ENCODE data around the gene TARS2. TPM values are rescaled to one million over a fixed set of nuclear protein-coding genes. Genes with fewer than 3 reads are reported as not detected.

Gene TARS2
- total RNA-seq, 4 donors from 2014 or later: 12.2 to 25.5 (median 18.6) TPM

- 31% methylated on average over 4 of the region's 4 CpGs for WGBS, 2 donors
- Histone ChIP-seq H3K36me3 (peaks cover 0 to 72% (median 6%) of the 10 kb centered on the region in 3 donors), H3K4me1 (peaks cover 0 to 7% (median 0%) of the 10 kb centered on the region in 4 donors), H3K4me3 (no peak overlapping the region), H3K9me3 (no peaks in the 10 kb centered on the region), H3K27ac (no peak overlapping the region), H3K27me3 (no peaks in the 10 kb centered on the region)
- TF ChIP-seq POLR2A (IDR thresholded peaks at IDR 0.05) (no peak), CTCF (IDR thresholded peaks at IDR 0.05) (peak; percentile 68 to 83 (median 79)), EP300 (IDR thresholded peaks at IDR 0.05) (peak in 1 of 2 donors; percentile 25)
- DNase-seq (ENCODE audit: low spot score in 2 of 2): peak in 1 of 2 donors; percentile 77
Observed at GRCh38 chr1:150464422-150464826, 22.8 kb upstream of the TARS2 start.

DNA sequence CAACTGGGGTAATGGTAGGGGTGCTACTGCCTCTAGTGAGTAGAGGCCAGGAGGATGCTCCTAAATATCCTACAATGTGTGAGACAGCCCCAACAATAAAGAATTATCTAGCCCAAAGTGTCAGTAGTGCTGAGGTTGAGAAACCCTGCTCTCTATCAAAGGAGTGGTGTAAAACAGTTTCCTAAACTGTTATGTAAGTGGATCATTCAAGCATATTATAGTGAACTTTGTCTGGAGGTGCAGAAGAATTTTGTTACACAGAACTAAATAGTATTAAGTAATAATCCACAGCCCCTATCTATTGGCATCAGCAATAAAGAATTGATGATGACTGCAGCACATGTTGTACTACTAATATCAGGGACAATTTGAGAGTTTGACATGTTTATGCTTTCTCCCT, 20.3 kb upstream of the TARS2 start:
- peaks cover 0 to 65% (median 13%) of the 10 kb centered on the region in 3 donors for H3K36me3 ChIP-seq
- no peaks in the 10 kb centered on the region for H3K9me3 ChIP-seq
- DNase-seq (ENCODE audit: low spot score in 2 of 2): no peak
- no peak overlapping the region for H3K27ac ChIP-seq
- H3K4me1 ChIP-seq: peaks cover 0 to 19% (median 3%) of the 10 kb centered on the region in 4 donors
- no peaks in the 10 kb centered on the region for H3K27me3 ChIP-seq
- TF ChIP-seq EP300 (IDR thresholded peaks at IDR 0.05) (no peak), POLR2A (IDR thresholded peaks at IDR 0.05) (no peak), CTCF (IDR thresholded peaks at IDR 0.05) (no peak)
- no peak overlapping the region for H3K4me3 ChIP-seq

DNA sequence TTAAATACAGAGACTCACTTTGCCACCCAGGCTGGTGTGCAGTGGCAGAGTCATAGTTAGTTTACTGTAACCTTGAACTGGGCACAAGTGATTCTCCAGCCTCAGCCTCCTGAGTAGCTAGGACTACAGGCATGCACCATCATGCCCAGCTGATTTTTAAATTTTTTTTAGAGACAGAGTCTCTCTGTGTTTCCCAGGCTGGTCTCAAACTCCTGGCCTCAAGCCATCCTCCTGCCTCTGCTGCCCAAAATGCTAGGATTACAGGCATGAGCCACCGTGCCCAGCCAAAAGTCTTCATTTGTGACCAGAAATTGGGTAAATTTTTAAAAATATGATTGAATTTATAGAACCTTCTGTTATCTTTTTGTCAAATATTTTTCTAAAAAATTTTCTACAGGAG, 17.9 kb upstream of the TARS2 start:
- 20 to 33% methylated on average over 1 of the region's 1 CpG for WGBS, 2 donors
- H3K36me3 ChIP-seq: peaks cover 0 to 63% (median 17%) of the 10 kb centered on the region in 3 donors
- no peak overlapping the region for H3K4me3 ChIP-seq
- H3K27ac ChIP-seq: peak overlapping the region in 2 of 4 donors; percentile 16 to 41
- H3K9me3 ChIP-seq: no peaks in the 10 kb centered on the region
- H3K27me3 ChIP-seq: no peaks in the 10 kb centered on the region
- no peak for TF ChIP-seq EP300 (IDR thresholded peaks at IDR 0.05)
- TF ChIP-seq CTCF (IDR thresholded peaks at IDR 0.05): no peak
- TF ChIP-seq POLR2A (IDR thresholded peaks at IDR 0.05): no peak
- peaks cover 0 to 26% (median 3%) of the 10 kb centered on the region in 4 donors for H3K4me1 ChIP-seq
- DNase-seq (ENCODE audit: low spot score in 2 of 2): no peak

DNA sequence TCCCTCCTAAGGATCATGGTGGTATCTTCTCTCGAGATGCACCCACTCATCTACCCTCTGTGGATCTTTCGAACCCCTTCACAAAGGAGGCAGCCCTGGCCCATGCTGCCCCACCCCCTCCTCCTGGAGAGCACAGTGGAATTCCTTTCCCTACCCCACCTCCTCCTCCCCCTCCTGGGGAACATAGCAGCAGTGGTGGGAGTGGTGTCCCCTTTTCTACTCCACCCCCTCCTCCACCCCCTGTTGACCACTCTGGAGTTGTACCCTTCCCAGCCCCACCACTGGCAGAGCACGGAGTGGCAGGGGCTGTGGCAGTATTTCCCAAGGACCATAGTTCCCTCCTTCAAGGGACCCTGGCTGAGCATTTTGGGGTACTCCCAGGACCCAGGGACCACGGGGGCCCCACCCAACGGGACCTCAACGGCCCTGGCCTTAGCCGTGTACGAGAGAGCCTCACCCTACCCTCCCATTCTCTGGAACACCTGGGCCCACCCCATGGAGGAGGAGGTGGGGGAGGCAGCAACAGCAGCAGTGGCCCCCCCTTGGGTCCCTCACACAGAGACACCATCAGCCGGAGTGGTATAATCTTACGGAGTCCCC, 14.5 kb upstream of the TARS2 start:
- 86 to 93% methylated on average over 10 of the region's 10 CpGs for WGBS, 2 donors
- Histone ChIP-seq H3K9me3 (no peaks in the 10 kb centered on the region), H3K4me1 (peaks cover 0 to 60% (median 9%) of the 10 kb centered on the region in 4 donors), H3K27me3 (no peaks in the 10 kb centered on the region), H3K27ac (peak overlapping the region in 1 of 4 donors; percentile 35), H3K36me3 (peaks cover 0 to 36% (median 17%) of the 10 kb centered on the region in 3 donors), H3K4me3 (no peak overlapping the region)
- no peak for DNase-seq (ENCODE audit: low spot score in 2 of 2)
- TF ChIP-seq CTCF (IDR thresholded peaks at IDR 0.05): no peak
- TF ChIP-seq POLR2A (IDR thresholded peaks at IDR 0.05): no peak
- TF ChIP-seq EP300 (IDR thresholded peaks at IDR 0.05): no peak

GRCh38 chr1:150473659-150474058, 13.6 kb upstream of the TARS2 start:
- no peaks in the 10 kb centered on the region for H3K27me3 ChIP-seq

More at GRCh38 chr1:150473659-150474058, 13.6 kb upstream of the TARS2 start:
- DNase-seq (ENCODE audit: low spot score in 2 of 2): peak in 1 of 2 donors; percentile 16
- Histone ChIP-seq H3K4me1 (peaks cover 0 to 65% (median 9%) of the 10 kb centered on the region in 4 donors), H3K27ac (no peak overlapping the region), H3K9me3 (no peaks in the 10 kb centered on the region), H3K4me3 (no peak overlapping the region), H3K36me3 (peaks cover 0 to 31% (median 17%) of the 10 kb centered on the region in 3 donors)
- TF ChIP-seq POLR2A (IDR thresholded peaks at IDR 0.05) (no peak), EP300 (IDR thresholded peaks at IDR 0.05) (no peak), CTCF (IDR thresholded peaks at IDR 0.05) (no peak)
- WGBS, 2 donors: 58 to 67% methylated on average over 4 of the region's 4 CpGs

Data from tibial nerve (tissue), 4 donors.